ENCODE measurements around the gene CCDC73.

Gene CCDC73

DNA sequence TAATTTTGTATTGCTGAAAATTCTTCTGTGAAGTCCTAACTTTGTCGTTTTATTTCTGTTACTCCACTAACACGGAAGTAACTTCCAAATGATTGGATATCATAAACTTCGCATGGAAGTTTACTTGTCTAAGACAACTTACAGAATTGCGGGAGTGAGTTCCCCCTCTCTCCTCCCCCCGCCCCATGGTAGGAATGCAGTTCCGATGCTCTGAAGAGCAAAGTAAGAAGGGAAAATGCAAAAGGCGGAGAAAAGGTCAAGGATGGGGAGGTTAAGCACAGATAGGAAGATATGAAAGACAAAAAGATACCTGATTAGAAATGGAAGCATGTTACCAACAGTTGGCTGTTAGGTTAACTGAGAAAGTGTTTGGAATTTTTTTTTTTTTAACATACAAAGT is 209.5 kb downstream of the CCDC73 start:
- no peak for DNase-seq (ENCODE audit: extremely low read depth, low read depth)
- TF ChIP-seq, protein P1, sequence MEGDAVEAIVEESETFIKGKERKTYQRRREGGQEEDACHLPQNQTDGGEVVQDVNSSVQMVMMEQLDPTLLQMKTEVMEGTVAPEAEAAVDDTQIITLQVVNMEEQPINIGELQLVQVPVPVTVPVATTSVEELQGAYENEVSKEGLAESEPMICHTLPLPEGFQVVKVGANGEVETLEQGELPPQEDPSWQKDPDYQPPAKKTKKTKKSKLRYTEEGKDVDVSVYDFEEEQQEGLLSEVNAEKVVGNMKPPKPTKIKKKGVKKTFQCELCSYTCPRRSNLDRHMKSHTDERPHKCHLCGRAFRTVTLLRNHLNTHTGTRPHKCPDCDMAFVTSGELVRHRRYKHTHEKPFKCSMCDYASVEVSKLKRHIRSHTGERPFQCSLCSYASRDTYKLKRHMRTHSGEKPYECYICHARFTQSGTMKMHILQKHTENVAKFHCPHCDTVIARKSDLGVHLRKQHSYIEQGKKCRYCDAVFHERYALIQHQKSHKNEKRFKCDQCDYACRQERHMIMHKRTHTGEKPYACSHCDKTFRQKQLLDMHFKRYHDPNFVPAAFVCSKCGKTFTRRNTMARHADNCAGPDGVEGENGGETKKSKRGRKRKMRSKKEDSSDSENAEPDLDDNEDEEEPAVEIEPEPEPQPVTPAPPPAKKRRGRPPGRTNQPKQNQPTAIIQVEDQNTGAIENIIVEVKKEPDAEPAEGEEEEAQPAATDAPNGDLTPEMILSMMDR (IDR thresholded peaks at IDR 0.05; ENCODE audit: low read depth, low read length): no peak

- TF ChIP-seq, protein P1 (IDR thresholded peaks at IDR 0.05; ENCODE audit: low read depth, low read length): no peak
- DNase-seq (ENCODE audit: extremely low read depth, low read depth): peak; percentile 89
Observed at GRCh38 chr11:32583459-32584271, 210.8 kb downstream of the CCDC73 start, which contains the start of gene EIF3M. Gene EIF3M, plus strand, starts transcription at chr11:32583831. Its CDS starts 57 bp downstream, at chr11:32583888.

DNA sequence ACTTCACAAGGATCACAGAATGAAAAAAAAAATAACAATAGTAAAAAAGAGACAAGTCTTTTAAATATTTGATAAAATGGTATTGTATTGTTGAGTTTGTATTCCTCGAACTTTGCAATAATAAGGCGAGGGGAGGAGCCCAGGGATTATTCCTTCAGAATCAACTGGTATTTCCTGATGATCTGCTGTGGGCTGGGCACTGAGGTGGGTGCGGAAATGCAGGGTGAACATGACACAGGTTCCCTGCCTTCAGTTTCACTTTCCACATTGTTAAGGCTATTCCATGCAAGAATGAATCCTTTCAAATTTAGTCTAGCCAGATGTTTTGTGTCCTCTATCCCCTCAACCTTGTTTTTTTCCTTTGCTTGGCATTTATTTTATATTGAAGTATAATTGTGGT is 212.9 kb downstream of the CCDC73 start:
- TF ChIP-seq, protein P1 (IDR thresholded peaks at IDR 0.05; ENCODE audit: low read depth, low read length): no peak
- no peak for DNase-seq (ENCODE audit: extremely low read depth, low read depth)

GRCh38 chr11:32580967-32581366 is 213.5 kb downstream of the CCDC73 start:
- DNase-seq (ENCODE audit: extremely low read depth, low read depth): no peak
- TF ChIP-seq, protein P1 (IDR thresholded peaks at IDR 0.05; ENCODE audit: low read depth, low read length): no peak

DNA sequence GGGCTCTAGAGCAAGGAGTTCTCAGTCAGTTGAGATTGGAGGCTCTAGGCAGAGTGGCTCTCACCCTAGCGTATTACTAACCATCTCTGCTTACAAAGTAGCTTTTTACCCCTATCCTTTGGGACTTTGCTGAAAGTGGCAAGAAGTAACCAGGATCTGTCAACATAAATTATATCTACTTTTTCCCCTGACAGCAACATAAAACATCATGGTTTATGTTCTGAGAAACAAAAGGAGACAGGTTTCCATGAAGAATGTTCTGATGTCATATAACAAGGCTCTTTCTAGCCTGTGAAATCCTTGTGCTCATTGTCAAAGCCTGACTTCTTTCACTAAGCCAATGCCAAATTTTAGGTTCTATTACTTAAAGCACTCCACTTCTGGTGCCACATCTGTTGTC is 218.0 kb downstream of the CCDC73 start:
- DNase-seq (ENCODE audit: extremely low read depth, low read depth): no peak
- TF ChIP-seq, protein P1 (IDR thresholded peaks at IDR 0.05; ENCODE audit: low read depth, low read length): no peak

DNA sequence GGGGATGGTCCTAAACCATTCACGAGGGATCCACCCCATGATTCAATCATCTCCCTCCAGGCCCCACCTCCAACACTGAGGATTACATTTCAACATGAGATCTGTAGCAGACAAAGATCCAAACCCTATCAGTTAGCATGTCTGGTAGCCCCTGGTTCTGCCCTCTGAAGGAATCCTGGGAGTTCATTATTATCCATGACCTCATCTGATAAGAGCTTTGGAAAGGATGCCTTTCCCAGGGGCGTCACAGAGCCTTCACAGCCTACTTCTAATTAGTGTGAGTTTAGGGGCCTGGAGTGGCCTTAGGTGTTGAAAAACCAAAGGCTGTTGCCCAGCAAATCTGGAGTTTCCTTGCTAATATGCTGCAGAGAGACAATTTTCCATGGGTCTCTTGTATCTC is 219.4 kb downstream of the CCDC73 start:
- TF ChIP-seq, protein P1 (IDR thresholded peaks at IDR 0.05; ENCODE audit: low read depth, low read length): no peak
- DNase-seq (ENCODE audit: extremely low read depth, low read depth): no peak

DNA sequence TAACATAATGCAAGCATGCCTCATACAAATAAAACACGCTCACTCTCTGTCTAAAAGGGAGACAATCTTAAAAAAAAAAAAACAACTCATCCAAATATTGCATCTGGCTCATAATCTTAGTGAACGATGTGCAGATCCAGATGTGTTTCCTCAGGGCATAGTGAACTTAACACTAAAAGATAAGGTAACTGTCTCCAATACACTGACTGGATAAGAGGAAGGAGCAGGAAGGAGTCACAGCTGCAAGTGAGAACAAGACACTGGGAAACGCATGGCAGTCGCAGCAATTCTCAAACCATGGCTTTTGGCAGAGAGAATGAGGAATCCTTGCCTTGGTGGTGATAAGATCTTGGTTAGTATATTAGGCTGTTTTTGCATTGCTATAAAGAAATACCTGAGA is 220.0 kb downstream of the CCDC73 start:
- TF ChIP-seq, protein P1 (IDR thresholded peaks at IDR 0.05; ENCODE audit: low read depth, low read length): no peak
- no peak for DNase-seq (ENCODE audit: extremely low read depth, low read depth)
